ENCODE results near the gene LITAF. TPM values are rescaled to one million over a fixed set of nuclear protein-coding genes. Genes with fewer than 3 reads are reported as not detected.

The LITAF gene
- polyA plus RNA-seq, 1 of the 3 experiments (the other 2 are of a cell fraction): 45.7 TPM

DNA sequence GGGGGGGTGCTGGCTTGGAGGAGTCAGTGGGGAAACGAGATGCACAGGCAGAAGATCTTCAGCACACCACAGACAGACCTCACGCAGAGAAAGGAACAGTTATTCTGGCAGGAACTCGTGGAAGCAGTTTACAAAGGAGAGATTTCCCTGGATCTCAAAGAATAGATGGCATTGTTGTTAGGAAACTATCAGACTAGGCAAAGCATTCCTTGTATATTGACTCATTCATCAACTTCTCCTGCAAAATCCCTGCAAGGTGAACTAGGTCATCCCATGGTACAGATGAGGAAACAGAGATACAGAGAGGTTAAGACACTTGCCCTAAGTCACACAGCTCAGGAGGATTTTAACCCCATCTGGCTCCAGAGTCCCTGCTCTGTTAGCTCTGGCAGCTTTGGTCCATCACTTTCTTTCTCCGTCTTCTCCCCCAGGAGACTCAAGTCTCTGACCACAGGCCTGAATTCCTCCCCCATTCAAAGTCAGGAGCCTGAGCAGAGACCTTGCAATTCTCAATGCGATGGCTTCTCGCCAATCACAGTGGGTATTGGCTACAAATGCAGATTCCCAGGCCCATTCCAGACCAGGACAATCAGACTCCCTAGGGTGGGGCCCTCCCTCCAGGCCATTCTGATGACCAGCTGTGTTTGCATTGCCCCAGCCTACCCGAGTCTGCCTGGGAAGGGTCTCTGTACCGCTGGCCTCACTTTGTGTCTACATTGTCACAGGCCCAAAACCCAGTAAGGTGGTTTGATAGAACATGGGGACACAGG is 56.4 kb downstream of the LITAF start (continued):
- TF ChIP-seq SMC3 (IDR thresholded peaks at IDR 0.05; ENCODE audit: low read depth, low read length) (no peak), TCF12 (IDR thresholded peaks at IDR 0.05) (no peak)

DNA sequence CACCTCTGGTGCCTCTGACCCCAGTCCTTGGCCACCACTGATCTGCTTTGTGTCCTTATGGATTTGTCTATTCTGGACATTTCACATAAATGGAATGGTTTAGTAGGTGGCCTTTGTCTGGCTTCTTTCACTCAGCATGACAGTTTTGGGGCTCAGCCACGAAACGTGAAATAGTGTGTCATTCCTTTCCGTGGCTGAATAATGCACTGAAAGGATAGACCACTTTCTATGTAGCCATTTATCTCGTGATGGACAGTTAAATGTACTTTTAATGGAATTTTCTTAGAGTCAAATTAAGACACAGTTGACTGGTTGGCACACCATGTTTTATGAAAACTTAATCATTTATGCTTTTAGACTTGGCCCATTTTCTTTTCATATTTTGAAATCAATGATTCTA is 57.4 kb downstream of the LITAF start:
- no peaks in the 10 kb centered on the region; the same call in 1 of the 2 replicates for H3K27me3 ChIP-seq (ENCODE audit: insufficient read depth)
- POLR2A ChIA-PET: no interaction called here
- no peaks in the 10 kb centered on the region for H3K36me3 ChIP-seq (replicated peaks in 1 of 2; ENCODE audit: control insufficient read depth in 1 of 2, insufficient read depth in 2 of 2, low read length in 1 of 2)
- DNase-seq: no peak
- no peak overlapping the region for H3K4me3 ChIP-seq (ENCODE audit: low read depth in 2 of 2, low read length in 1 of 2)
- TF ChIP-seq ELF1 (IDR thresholded peaks at IDR 0.05) (no peak), EZH2phosphoT487 (IDR thresholded peaks at IDR 0.05; ENCODE audit: borderline replicate concordance, low read depth) (no peak), RXRA (IDR thresholded peaks at IDR 0.05; ENCODE audit: borderline replicate concordance, low read depth) (no peak), NRF1 (IDR thresholded peaks at IDR 0.05; ENCODE audit: low read depth, low read length) (no peak), FOXM1 (IDR thresholded peaks at IDR 0.05; ENCODE audit: low read depth) (no peak), MEF2A (IDR thresholded peaks at IDR 0.05; ENCODE audit: borderline replicate concordance, low read depth) (no peak), YY1 (IDR thresholded peaks at IDR 0.05; ENCODE audit: low read depth) (no peak), RAD21 (IDR thresholded peaks at IDR 0.05; ENCODE audit: low read length) (no peak), MXI1 (IDR thresholded peaks at IDR 0.05; ENCODE audit: low read depth, low read length) (no peak), FOXJ3 (CRISPR knock-in tag; IDR thresholded peaks at IDR 0.05) (no peak)
- TF ChIP-seq, protein P1, sequence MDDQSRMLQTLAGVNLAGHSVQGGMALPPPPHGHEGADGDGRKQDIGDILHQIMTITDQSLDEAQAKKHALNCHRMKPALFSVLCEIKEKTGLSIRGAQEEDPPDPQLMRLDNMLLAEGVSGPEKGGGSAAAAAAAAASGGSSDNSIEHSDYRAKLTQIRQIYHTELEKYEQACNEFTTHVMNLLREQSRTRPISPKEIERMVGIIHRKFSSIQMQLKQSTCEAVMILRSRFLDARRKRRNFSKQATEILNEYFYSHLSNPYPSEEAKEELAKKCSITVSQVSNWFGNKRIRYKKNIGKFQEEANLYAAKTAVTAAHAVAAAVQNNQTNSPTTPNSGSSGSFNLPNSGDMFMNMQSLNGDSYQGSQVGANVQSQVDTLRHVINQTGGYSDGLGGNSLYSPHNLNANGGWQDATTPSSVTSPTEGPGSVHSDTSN (IDR thresholded peaks at IDR 0.05): no peak
- TF ChIP-seq, protein P2, sequence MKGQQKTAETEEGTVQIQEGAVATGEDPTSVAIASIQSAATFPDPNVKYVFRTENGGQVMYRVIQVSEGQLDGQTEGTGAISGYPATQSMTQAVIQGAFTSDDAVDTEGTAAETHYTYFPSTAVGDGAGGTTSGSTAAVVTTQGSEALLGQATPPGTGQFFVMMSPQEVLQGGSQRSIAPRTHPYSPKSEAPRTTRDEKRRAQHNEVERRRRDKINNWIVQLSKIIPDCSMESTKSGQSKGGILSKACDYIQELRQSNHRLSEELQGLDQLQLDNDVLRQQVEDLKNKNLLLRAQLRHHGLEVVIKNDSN (IDR thresholded peaks at IDR 0.05; ENCODE audit: borderline replicate concordance, low read depth): no peak
- no peaks in the 10 kb centered on the region for H3K9me2 ChIP-seq
- H4K20me1 ChIP-seq (ENCODE audit: insufficient read depth): no peaks in the 10 kb centered on the region
- no peak overlapping the region for H2AFZ ChIP-seq (ENCODE audit: low read depth)
- no peaks in the 10 kb centered on the region for H3F3A ChIP-seq (replicated peaks; ENCODE audit: insufficient read depth)
- H3K9me3 ChIP-seq: no peaks in the 10 kb centered on the region
- H3K79me2 ChIP-seq (ENCODE audit: insufficient read depth): no peaks in the 10 kb centered on the region
- H3K4me1 ChIP-seq (ENCODE audit: control insufficient read depth in 1 of 2, insufficient read depth in 2 of 2, low read depth in 1 of 2, low read length in 1 of 2): peaks cover 0 to 8% of the 10 kb centered on the region in 2 experiments; a peak in 1 of 4 replicates
- no peak overlapping the region for H3K9ac ChIP-seq
- CTCF ChIA-PET: interaction anchor here (0.7 to 4.5 kb wide), 3 partner anchors 111 to 258 kb away, joined by 3 to 30 read pairs (median 3); no protein-coding TSS in a partner anchor
- no peak overlapping the region for H3K4me2 ChIP-seq
- 88% methylated on average over 4 of the region's 4 CpGs for WGBS (ENCODE audit: low lambda C conversion rate)
- H3K27ac ChIP-seq (ENCODE audit: low read depth in 2 of 2, low read length in 1 of 2): no peak overlapping the region

DNA sequence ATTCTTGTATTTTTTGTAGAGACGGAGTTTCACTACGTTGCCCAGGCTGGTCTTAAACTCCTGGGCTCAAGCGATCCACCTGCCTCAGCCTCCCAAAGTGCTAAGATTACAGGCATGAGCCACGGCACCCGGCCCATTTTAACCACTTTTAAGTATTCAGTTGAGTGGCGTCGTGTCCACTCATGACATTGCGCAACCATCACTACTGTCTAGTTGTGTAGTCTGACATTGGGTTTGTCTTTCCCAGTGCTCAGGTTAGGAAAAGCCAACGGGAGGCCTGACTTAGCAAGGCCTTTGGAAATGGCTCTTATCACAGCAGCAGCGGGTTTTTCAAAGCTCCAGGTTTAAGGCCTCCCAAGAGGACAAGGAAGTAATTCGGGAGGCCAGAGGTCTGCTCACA is 58.7 kb downstream of the LITAF start:
- no peak overlapping the region for H3K27ac ChIP-seq (ENCODE audit: low read depth in 2 of 2, low read length in 1 of 2)

More for the DNA sequence above, 58.7 kb downstream of the LITAF start:
- Histone ChIP-seq H4K20me1 (ENCODE audit: insufficient read depth) (no peaks in the 10 kb centered on the region), H3K4me1 (ENCODE audit: control insufficient read depth in 1 of 2, insufficient read depth in 2 of 2, low read depth in 1 of 2, low read length in 1 of 2) (peaks cover 0 to 8% of the 10 kb centered on the region in 2 experiments; a peak in 1 of 4 replicates), H3K9ac (no peak overlapping the region), H3K4me3 (ENCODE audit: low read depth in 2 of 2, low read length in 1 of 2) (no peak overlapping the region), H3K27me3 (ENCODE audit: insufficient read depth) (no peaks in the 10 kb centered on the region; the same call in 1 of the 2 replicates), H3K79me2 (ENCODE audit: insufficient read depth) (no peaks in the 10 kb centered on the region), H3K4me2 (no peak overlapping the region), H3K9me2 (no peaks in the 10 kb centered on the region), H3K9me3 (no peaks in the 10 kb centered on the region), H2AFZ (ENCODE audit: low read depth) (no peak overlapping the region), H3F3A (replicated peaks; ENCODE audit: insufficient read depth) (no peaks in the 10 kb centered on the region), H3K36me3 (replicated peaks in 1 of 2; ENCODE audit: control insufficient read depth in 1 of 2, insufficient read depth in 2 of 2, low read length in 1 of 2) (no peaks in the 10 kb centered on the region)
- CTCF ChIA-PET: interaction anchor here (1.1 to 1.4 kb wide), 2 partner anchors 11 to 132 kb away, joined by 3 to 4 read pairs; no protein-coding TSS in a partner anchor
- 97% methylated on average over 11 of the region's 11 CpGs for WGBS (ENCODE audit: low lambda C conversion rate)
- TF ChIP-seq TEAD4 (IDR thresholded peaks at IDR 0.05; ENCODE audit: borderline replicate concordance, insufficient read depth): no peak
- TF ChIP-seq SMC3 (IDR thresholded peaks at IDR 0.05; ENCODE audit: low read depth, low read length): no peak
- no peak for TF ChIP-seq RXRA (IDR thresholded peaks at IDR 0.05; ENCODE audit: borderline replicate concordance, low read depth)
- TF ChIP-seq EP300 (IDR thresholded peaks at IDR 0.05; ENCODE audit: borderline replicate concordance in 1 of 2, low read depth in 1 of 2, low read length in 1 of 2): no peak
- TF ChIP-seq GABPA (IDR thresholded peaks at IDR 0.05; ENCODE audit: low read depth): no peak
- DNase-seq: no peak
- POLR2A ChIA-PET: no interaction called here

All from SK-N-SH (cell line).